C4-2B (cell line): ENCODE data around the gene DGKA.

Experiments
- H3K27ac ChIP-seq: fragments of 450-650 bp; 2 replicates; pipeline ENCODE4 v1.5.1; 2017
- CTCF ChIP-seq: fragments of 450-650 bp; conservative IDR thresholded peaks from 2 replicates; pipeline ENCODE4 v1.5.1; 2017; ENCODE audit warnings: mild to moderate bottlenecking
- ZFX ChIP-seq: fragments of 450-650 bp; IDR thresholded peaks from 2 replicates; pipeline ENCODE4 v1.6.1; 2017

DGKA gene

GRCh38 chr12:55925870-55926737 is 4.9 kb upstream of the DGKA start:
- H3K27ac ChIP-seq = peak overlapping the region; percentile 99
- TF ChIP-seq CTCF (no peak), ZFX (no peak)

- TF ChIP-seq CTCF (peak; percentile 89), ZFX (no peak)
- peak overlapping the region; percentile 99 for H3K27ac ChIP-seq
These were observed 4.0 kb upstream of the DGKA start for GRCh38 chr12:55926738-55927587.

- TF ChIP-seq ZFX = peak; percentile 78
- TF ChIP-seq CTCF = no peak
- peak within 1 kb of the TSS; percentile 99 for H3K27ac ChIP-seq
These were observed 3.1 kb upstream of the DGKA start, which contains the start of gene PYM1 for GRCh38 chr12:55927588-55928502. Gene PYM1, minus strand, starts transcription at chr12:55927894. Its CDS starts 133 bp downstream, at chr12:55927761.

- H3K27ac ChIP-seq = peak overlapping the region; percentile 99
- TF ChIP-seq CTCF = no peak
- TF ChIP-seq ZFX = no peak
These were observed 1.6 kb upstream of the DGKA start for GRCh38 chr12:55929306-55929791.

- peak overlapping the region; percentile 45 for H3K27ac ChIP-seq
- TF ChIP-seq CTCF (no peak), ZFX (no peak)
These were observed 386 bp downstream of the DGKA start for GRCh38 chr12:55931317-55931779.

- peak overlapping the region; percentile 45 for H3K27ac ChIP-seq
- TF ChIP-seq ZFX = no peak
- TF ChIP-seq CTCF = no peak
These were observed 1.0 kb downstream of the DGKA start for GRCh38 chr12:55931780-55932550.
